ENCODE measurements around the gene WDR7.

- TF ChIP-seq POLR2A (IDR thresholded peaks at IDR 0.05): no peak
- no peak for TF ChIP-seq EP300 (IDR thresholded peaks at IDR 0.05)
Observed at GRCh38 chr18:56715121-56715520, 64.0 kb downstream of the WDR7 start.
